ENCODE results near the gene PUS10.
"Not testable (repeated sequence)": the region's sequence is repeated elsewhere in the genome, so short reads cannot be mapped to it uniquely, and the experiment has no call there.

The PUS10 gene

GRCh38 chr2:61011678-61012077 is 6.4 kb downstream of the PUS10 start:
- DNase-seq: no peak

GRCh38 chr2:61009355-61009754 is 8.7 kb downstream of the PUS10 start:
- DNase-seq: no peak

- no peak for DNase-seq
Observed at GRCh38 chr2:61006486-61007105, 11.5 kb downstream of the PUS10 start.

GRCh38 chr2:61005736-61006135 is 12.3 kb downstream of the PUS10 start:
- DNase-seq: no peak

GRCh38 chr2:60998628-60999545 is 19.2 kb downstream of the PUS10 start:
- peak; percentile 69 for DNase-seq

GRCh38 chr2:60994131-60994530 is 23.9 kb downstream of the PUS10 start:
- DNase-seq: no peak

GRCh38 chr2:60992985-60993392 is 25.1 kb downstream of the PUS10 start:
- peak; percentile 62 for DNase-seq

- DNase-seq: no peak
Observed at GRCh38 chr2:60991644-60992043, 26.4 kb downstream of the PUS10 start.

- DNase-seq: no peak
Observed at GRCh38 chr2:60989259-60989658, 28.8 kb downstream of the PUS10 start.

- DNase-seq: not testable (repeated sequence)
Observed at GRCh38 chr2:60987656-60988055, 30.4 kb downstream of the PUS10 start.

- no peak for DNase-seq
Observed at GRCh38 chr2:60987041-60987440, 31.0 kb downstream of the PUS10 start.

GRCh38 chr2:60984720-60985119 is 33.3 kb downstream of the PUS10 start:
- DNase-seq: no peak

- not testable (repeated sequence) for DNase-seq
Observed at GRCh38 chr2:60982066-60982465, 36.0 kb downstream of the PUS10 start.

- DNase-seq: no peak
Observed at GRCh38 chr2:60980071-60980815, 37.8 kb downstream of the PUS10 start.

- DNase-seq: no peak
Observed at GRCh38 chr2:60979231-60979630, 38.8 kb downstream of the PUS10 start.

GRCh38 chr2:60977562-60977895 is 40.5 kb downstream of the PUS10 start:
- no peak for DNase-seq

GRCh38 chr2:60976875-60977561 is 41.0 kb downstream of the PUS10 start:
- DNase-seq: no peak

GRCh38 chr2:60976256-60976850 is 41.7 kb downstream of the PUS10 start:
- no peak for DNase-seq

- DNase-seq: no peak
Observed at GRCh38 chr2:60974652-60975051, 43.4 kb downstream of the PUS10 start.

GRCh38 chr2:60973705-60974104 is 44.4 kb downstream of the PUS10 start:
- DNase-seq: no peak

- DNase-seq: no peak
Observed at GRCh38 chr2:60972889-60973656, 45.0 kb downstream of the PUS10 start.

Data from CD4-positive, alpha-beta T cell treated with Interleukin-12 subunit alpha and Interleukin-12 subunit beta, for 1 hour (primary cell).